CD4-positive, alpha-beta T cell (primary cell): Measurements from ENCODE around the gene CACHD1. TPM values are rescaled to one million over a fixed set of nuclear protein-coding genes. Genes with fewer than 3 reads are reported as not detected.

Experiments used
- ATAC-seq: fragments of 200-7000 bp; cut with Tn5 transposase; one replicate; pipeline ENCODE4 v1.10.0; 2022; ENCODE audit warnings: mild to moderate bottlenecking; ENCODE audit not compliant: poor library complexity
- CTCF ChIA-PET: fragments of 350-600 bp; sonication (Branson Sonifier 250); formaldehyde crosslinking; loops from one replicate; lab custom pipeline; 2021; ENCODE audit warnings: antibody characterized with exemption, inconsistent platforms; lab: Charles Lee
- POLR2A ChIA-PET: fragments of 350-600 bp; sonication (Branson Sonifier 250); formaldehyde crosslinking; loops from one replicate; lab custom pipeline; 2021; ENCODE audit warnings: antibody characterized with exemption, inconsistent platforms; lab: Charles Lee
- DNase-seq, 14 experiments: peaks; one replicate each; pipeline ENCODE4 v3.0.0-alpha.2; 2013 to 2020; ENCODE audit warnings: mixed read lengths in 2 of 14
- H3K27ac ChIP-seq, 2 donors: one replicate each; pipeline versions ENCODE4 v1.5.1 to v1.7.0; 2013; ENCODE audit warnings: low read length in 2 of 2, low read depth in 1 of 2, mild to moderate bottlenecking in 1 of 2
- H3K27me3 ChIP-seq, 2 experiments: 1 replicate in 1 of 2; 2 replicates in 1 of 2; pipeline versions ENCODE4 v1.6.1 to v1.7.0; 2013; ENCODE audit warnings: low read length in 2 of 2, control low read depth in 1 of 2, mild to moderate bottlenecking in 1 of 2, moderate library complexity in 1 of 2; ENCODE audit not compliant: insufficient read depth in 2 of 2, control insufficient read depth in 1 of 2
- H3K36me3 ChIP-seq: one replicate; pipeline ENCODE4 v1.6.1; 2013; ENCODE audit warnings: low read length, control low read depth; ENCODE audit not compliant: insufficient read depth
- H3K4me1 ChIP-seq: one replicate; pipeline ENCODE4 v1.6.1; 2013; ENCODE audit warnings: low read length, control low read depth; ENCODE audit not compliant: insufficient read depth
- H3K4me3 ChIP-seq: one replicate; pipeline ENCODE4 v1.5.1; 2013; ENCODE audit warnings: mild to moderate bottlenecking, low read length, moderate library complexity
- H3K9me3 ChIP-seq, 2 experiments: 1 replicate in 1 of 2; 2 replicates in 1 of 2; pipeline versions ENCODE4 v1.6.1 to v1.7.0; 2013; ENCODE audit warnings: low read length in 2 of 2, mild to moderate bottlenecking in 2 of 2, control low read depth in 1 of 2, moderate library complexity in 1 of 2; ENCODE audit not compliant: control insufficient read depth in 1 of 2, insufficient read depth in 1 of 2
- H3K27ac Mint-ChIP-seq: one replicate; pipeline ENCODE4 v1.8.0; 2020; ENCODE audit warnings: mixed read lengths
- H3K27me3 Mint-ChIP-seq: one replicate; pipeline ENCODE4 v1.8.0; 2021; ENCODE audit warnings: mixed read lengths
- H3K36me3 Mint-ChIP-seq: one replicate; pipeline ENCODE4 v1.8.0; 2021; ENCODE audit warnings: low read depth, mixed read lengths
- H3K4me1 Mint-ChIP-seq: one replicate; pipeline ENCODE4 v1.8.0; 2021; ENCODE audit warnings: low read depth, mixed read lengths
- H3K4me3 Mint-ChIP-seq: one replicate; pipeline ENCODE4 v1.8.0; 2020; ENCODE audit warnings: mild to moderate bottlenecking, mixed read lengths
- H3K9me3 Mint-ChIP-seq: one replicate; pipeline ENCODE4 v1.8.0; 2020; ENCODE audit warnings: mixed read lengths
- intact Hi-C, 2 experiments: fragments of 100-400 bp; cut with DNase I in 1 of 2; cut with micrococcal nuclease in 1 of 2; formaldehyde crosslinking; loops; one replicate each; pipeline versions ENCODE4 v1.15.1 to v1.9.0; 2023 to 2025; cut with DNase I, micrococcal nuclease
- total RNA-seq, 174 experiments: library from RNA in 2 of 174; stranded (reverse) in 2 of 174; gene quantifications; one replicate each; pipeline ENCODE4 v1.2.3 and lab custom pipeline; 2021 to 2026
- TF ChIP-seq, protein P1 (sequence below): fragments of 200-600 bp; IDR thresholded peaks from one replicate; pipeline ENCODE4 v1.8.0; 2022; ENCODE audit warnings: antibody characterized with exemption, mild to moderate bottlenecking

Gene CACHD1
- total RNA-seq, 2 experiments from 2014 or later, result 6.2 to 7.1 TPM

DNA sequence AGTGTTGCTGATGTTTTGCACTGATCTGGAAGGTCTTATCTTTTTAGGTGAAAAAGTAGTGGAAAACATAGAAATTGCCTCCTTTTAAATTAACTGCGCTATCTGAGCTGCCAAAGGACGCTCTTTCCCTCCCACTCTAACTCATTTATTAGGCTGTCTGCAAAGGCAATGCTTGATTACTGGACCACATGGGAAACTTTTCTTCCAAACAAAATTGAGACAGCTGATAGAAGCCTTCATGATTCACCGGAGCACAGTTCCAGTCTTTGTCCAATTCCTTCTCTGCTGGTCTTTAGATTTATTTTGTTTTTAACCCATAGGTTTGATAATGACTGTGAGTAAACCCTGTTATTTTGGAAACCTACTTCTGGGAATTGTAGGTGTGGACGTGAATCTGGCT is 181.9 kb downstream of the CACHD1 start:
- H3K4me3 Mint-ChIP-seq, result no peak overlapping the region
- no peak overlapping the region for H3K4me3 ChIP-seq
- peaks cover 12% of the 10 kb centered on the region for H3K27me3 Mint-ChIP-seq
- H3K27me3 ChIP-seq, result no peaks in the 10 kb centered on the region
- no peaks in the 10 kb centered on the region for H3K9me3 ChIP-seq
- no peak overlapping the region for H3K27ac ChIP-seq
- H3K4me1 ChIP-seq, result no peaks in the 10 kb centered on the region
- no peaks in the 10 kb centered on the region for H3K4me1 Mint-ChIP-seq
- no peak overlapping the region for H3K27ac Mint-ChIP-seq
- DNase-seq (no peak), ATAC-seq (no peak)
- TF ChIP-seq, protein P1, sequence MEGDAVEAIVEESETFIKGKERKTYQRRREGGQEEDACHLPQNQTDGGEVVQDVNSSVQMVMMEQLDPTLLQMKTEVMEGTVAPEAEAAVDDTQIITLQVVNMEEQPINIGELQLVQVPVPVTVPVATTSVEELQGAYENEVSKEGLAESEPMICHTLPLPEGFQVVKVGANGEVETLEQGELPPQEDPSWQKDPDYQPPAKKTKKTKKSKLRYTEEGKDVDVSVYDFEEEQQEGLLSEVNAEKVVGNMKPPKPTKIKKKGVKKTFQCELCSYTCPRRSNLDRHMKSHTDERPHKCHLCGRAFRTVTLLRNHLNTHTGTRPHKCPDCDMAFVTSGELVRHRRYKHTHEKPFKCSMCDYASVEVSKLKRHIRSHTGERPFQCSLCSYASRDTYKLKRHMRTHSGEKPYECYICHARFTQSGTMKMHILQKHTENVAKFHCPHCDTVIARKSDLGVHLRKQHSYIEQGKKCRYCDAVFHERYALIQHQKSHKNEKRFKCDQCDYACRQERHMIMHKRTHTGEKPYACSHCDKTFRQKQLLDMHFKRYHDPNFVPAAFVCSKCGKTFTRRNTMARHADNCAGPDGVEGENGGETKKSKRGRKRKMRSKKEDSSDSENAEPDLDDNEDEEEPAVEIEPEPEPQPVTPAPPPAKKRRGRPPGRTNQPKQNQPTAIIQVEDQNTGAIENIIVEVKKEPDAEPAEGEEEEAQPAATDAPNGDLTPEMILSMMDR, result no peak
- H3K36me3 ChIP-seq, result no peaks in the 10 kb centered on the region
- ChIA-PET CTCF (no interaction called here), POLR2A (no interaction called here)
- peaks cover 25% of the 10 kb centered on the region for H3K36me3 Mint-ChIP-seq
- H3K9me3 Mint-ChIP-seq, result no peaks in the 10 kb centered on the region
- intact Hi-C loops, result no loop called here

DNA sequence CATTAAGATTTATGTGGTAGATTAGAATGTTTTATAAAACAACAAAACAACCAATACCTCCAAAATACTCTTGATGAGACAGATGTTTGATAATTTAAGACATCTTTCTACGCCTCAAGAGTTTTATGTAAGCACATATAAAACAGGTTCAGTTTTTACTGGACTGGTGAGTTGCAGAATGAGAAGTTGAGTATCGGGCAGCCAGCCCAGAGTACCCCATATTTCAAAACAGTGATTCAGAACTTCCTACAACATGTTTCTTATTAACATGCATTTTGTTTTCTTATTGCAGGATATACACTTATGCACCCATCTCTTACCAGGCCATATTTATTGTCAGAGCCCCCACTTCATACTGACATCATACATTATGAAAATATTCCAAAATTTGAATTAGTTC is 183.5 kb downstream of the CACHD1 start:
- POLR2A ChIA-PET, result no interaction called here
- intact Hi-C loops, result no loop called here

DNA sequence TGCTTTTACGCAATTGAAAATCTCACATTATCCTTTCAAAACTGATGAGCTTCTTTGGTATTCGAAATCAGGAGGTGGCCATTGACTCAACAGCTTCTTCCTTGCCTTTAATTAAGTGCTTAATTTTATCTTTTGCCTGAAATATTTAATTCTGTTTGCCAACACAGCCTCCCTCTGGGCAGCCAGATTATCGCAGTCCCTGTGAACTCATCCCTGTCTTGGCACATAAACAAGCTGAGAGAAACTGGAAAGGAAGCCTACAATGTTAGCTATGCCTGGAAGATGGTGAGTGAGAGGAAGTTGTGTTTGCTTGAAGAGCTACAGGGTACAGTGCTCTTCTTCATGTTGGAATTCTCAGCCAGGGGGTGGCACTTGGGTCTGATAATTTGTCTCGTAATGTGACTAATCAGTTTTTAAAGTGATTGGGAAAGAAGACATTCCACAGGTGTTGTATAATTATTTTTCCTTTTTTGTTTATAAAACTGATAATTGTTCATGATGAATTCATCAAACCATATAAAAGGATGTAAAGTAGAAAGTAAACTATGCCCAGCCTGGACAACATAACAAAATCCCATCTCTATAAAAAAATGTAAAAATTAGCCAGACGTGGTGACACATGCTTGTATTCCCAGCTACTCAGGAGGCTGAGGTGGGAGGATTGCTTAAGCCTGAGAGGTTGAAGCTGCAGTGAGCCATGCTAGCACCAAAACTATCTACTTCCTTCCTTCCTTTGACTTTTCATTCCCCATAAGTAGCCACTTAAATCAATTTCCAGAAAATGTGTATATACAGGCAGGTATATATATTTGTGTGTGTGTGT is 184.8 kb downstream of the CACHD1 start:
- Mint-ChIP-seq H3K9me3 (no peaks in the 10 kb centered on the region), H3K4me3 (no peak overlapping the region), H3K27ac (no peak overlapping the region), H3K4me1 (no peaks in the 10 kb centered on the region), H3K27me3 (peaks cover 12% of the 10 kb centered on the region), H3K36me3 (peaks cover 29% of the 10 kb centered on the region)
- DNase-seq (no peak), ATAC-seq (no peak)
- intact Hi-C loops, result no loop called here
- TF ChIP-seq, protein P1, result no peak
- POLR2A ChIA-PET, result no interaction called here
- Histone ChIP-seq H3K36me3 (no peaks in the 10 kb centered on the region), H3K4me1 (no peaks in the 10 kb centered on the region), H3K4me3 (no peak overlapping the region), H3K27ac (no peak overlapping the region), H3K27me3 (no peaks in the 10 kb centered on the region), H3K9me3 (no peaks in the 10 kb centered on the region)
- CTCF ChIA-PET, result no interaction called here

More for the DNA sequence above, 183.5 kb downstream of the CACHD1 start:
- Mint-ChIP-seq H3K27me3 (peaks cover 12% of the 10 kb centered on the region), H3K4me3 (no peak overlapping the region), H3K36me3 (peaks cover 25% of the 10 kb centered on the region), H3K4me1 (no peaks in the 10 kb centered on the region), H3K27ac (no peak overlapping the region), H3K9me3 (no peaks in the 10 kb centered on the region)
- CTCF ChIA-PET, result no interaction called here
- no peaks in the 10 kb centered on the region for H3K36me3 ChIP-seq
- no peaks in the 10 kb centered on the region for H3K4me1 ChIP-seq
- H3K27me3 ChIP-seq, result no peaks in the 10 kb centered on the region
- DNase-seq (no peak), ATAC-seq (no peak)
- TF ChIP-seq, protein P1, result no peak
- no peak overlapping the region for H3K27ac ChIP-seq
- H3K9me3 ChIP-seq, result no peaks in the 10 kb centered on the region
- no peak overlapping the region for H3K4me3 ChIP-seq
